GM13977 (cell line): ENCODE measurements around the gene RDH12.

ENCODE experiments used
- DNase-seq: peaks from one replicate; pipeline ENCODE4 v3.0.0; 2012; ENCODE audit warnings: low spot score
- CTCF ChIP-seq: IDR thresholded peaks from 2 replicates; pipeline ENCODE4 v1.5.1; 2012; ENCODE audit warnings: mild to moderate bottlenecking, control low read depth; ENCODE audit not compliant: insufficient read depth; ENCODE audit errors: extremely low read depth, missing control alignments
- in situ Hi-C: fragments of 300-500 bp; cut with MboI; formaldehyde crosslinking; loops from one replicate; pipeline ENCODE4 v1.12.0; 2022; ENCODE audit warnings: low sequenced_read_pairs, low pct_unique_long_range_greater_than_20kb, mixed read lengths, inconsistent platforms; ENCODE audit not compliant: unreplicated experiment

RDH12 gene

DNA sequence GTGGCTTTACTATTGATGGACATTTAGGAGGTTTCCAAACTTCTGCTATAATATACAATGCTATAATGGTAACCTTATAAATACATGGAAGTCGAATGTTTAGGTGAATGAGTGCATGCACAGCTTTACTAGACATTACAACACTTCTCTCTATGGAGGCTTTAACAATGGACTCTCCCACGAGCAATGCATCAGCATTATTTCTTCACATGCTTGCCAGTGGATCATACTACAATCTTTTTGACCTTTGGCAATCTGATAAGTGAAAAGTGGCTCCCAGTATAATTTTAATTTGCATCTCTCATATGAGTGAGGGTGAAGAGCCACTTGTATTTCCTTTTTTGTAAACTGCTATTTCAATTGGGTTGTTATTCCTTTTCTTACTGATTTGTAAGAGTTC is 18.2 kb downstream of the RDH12 start:
- no peak for DNase-seq
- in situ Hi-C loops: no loop called here
- no peak for TF ChIP-seq CTCF

DNA sequence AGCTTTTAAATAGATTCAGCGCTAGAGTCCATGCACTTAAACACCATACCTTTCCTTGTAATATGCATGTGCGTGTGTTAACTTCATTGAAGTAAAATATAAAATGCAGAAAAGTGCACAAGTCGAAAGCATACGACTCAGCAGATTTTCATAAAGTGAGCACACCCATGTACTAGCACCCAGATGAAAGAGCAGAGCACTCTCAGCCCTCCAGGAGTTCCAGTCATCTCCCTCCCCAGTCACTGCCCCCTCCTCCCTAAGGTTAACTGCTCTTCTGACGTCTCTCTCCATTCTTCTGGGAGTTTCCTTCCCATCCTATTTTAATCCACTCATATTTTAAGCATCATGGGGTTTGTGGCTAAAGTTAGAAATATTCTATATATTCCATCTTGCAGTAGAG is 20.2 kb downstream of the RDH12 start:
- no peak for TF ChIP-seq CTCF
- in situ Hi-C loops: no loop called here
- no peak for DNase-seq

DNA sequence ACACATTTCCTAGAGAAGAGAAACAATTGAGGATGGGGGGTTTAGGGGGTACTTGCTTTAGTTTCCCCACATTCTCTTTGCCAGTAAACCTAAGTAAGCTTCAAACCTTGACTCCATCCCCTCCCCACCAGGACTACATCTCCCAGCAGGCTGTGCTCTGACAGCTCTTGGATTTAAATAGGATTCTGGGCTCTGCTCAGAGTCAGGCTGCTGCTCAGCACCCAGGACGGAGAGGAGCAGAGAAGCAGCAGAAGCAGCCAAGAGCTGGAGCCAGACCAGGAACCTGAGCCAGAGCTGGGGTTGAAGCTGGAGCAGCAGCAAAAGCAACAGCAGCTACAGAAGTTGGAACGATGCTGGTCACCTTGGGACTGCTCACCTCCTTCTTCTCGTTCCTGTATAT is 20.6 kb downstream of the RDH12 start:
- DNase-seq: no peak
- TF ChIP-seq CTCF: no peak
- in situ Hi-C loops: no loop called here

GRCh38 chr14:67725171-67725570 is 23.5 kb downstream of the RDH12 start:
- no peak for DNase-seq
- in situ Hi-C loops: no loop called here
- no peak for TF ChIP-seq CTCF

DNA sequence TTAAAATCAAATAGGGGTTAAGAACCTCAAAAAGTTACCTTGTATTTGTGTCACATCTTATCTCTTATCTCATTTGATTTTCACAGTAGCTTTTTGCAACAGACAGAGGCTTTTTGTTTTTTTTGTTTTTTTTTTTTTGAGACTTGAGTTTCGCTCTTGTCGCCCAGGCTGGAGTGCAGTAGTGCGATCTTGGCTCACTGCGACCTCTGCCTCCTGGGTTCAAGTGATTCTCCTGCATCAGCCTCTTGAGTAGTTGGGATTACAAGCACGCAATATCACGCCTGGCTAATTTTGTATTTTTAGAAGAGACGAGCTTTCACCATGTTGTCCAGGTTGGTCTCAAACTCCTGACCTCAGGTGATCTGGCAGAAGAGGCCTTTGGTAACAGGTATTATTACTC is 25.7 kb downstream of the RDH12 start:
- no peak for DNase-seq
- in situ Hi-C loops: no loop called here
- no peak for TF ChIP-seq CTCF

- DNase-seq: no peak
- in situ Hi-C loops: no loop called here
- TF ChIP-seq CTCF: no peak
Measured at GRCh38 chr14:67728258-67728657, 26.6 kb downstream of the RDH12 start.
